NCI-H2196 (cell line): ENCODE results near the gene ASXL1.

Experiments
- DNase-seq: peaks from one replicate; lab custom pipeline; 2025; ENCODE audit not compliant: unreplicated experiment; lab: John Stamatoyannopoulos, UW

Gene ASXL1

DNA sequence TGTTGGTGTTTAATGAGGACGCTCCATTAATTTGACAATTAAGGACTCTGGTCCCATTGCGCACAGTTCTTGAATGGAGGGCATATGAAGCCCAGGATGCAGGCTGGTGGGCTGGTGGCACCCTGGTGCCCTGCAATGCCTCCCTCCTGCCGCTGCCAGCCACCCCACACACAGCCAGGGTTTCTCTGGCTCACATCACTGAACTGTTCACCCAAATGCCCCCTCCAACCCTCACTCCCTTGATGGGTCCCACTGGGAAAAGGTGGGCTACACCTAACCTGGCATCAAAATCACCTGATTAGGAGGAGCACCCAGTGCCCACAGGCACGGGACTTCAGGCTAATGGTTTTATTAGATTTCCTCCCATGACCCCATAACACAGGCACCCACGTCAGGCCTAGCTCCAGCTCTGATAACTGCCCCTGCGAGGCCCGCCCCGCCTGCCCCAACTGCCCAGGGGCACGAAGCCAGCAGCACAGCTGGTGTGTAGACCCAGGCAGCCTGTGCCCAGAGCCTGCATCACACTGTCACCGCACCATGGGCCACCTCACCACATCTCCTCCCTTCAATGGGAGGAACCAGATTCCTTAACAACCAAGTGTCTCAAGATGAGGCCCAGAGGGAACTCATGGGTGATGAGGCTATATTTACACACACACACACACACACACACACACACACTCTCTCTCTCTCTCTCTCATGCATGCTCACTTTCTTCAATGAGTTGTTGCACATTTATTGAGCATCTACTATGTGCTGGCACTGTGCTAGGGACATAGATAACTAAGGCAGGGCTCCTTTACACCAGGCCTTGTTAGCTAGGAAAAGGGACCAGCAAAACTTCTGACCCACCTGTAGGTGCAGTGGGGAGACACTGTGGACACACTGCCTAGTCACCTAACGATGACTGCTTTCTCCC, 119.7 kb downstream of the ASXL1 start:
- DNase-seq, result no peak

DNA sequence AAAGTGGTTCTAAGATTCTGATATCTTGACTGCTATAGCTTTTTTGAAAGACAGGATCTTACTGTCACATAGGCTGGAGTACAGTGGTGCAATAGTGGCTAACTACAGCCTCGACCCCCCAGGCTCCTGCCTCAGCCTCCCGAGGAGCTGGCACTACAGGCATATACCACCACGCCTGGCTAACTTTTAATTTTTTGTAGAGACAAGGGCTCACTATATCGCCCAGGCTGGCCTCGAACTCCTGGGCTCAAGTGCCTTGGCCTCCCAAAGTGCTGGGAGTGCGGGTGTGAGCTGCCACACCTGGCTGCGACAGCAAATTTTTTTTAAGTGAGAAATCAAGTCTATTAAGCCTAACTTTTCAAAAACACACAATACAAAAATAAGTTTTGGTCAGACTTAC, 120.4 kb downstream of the ASXL1 start:
- no peak for DNase-seq

DNA sequence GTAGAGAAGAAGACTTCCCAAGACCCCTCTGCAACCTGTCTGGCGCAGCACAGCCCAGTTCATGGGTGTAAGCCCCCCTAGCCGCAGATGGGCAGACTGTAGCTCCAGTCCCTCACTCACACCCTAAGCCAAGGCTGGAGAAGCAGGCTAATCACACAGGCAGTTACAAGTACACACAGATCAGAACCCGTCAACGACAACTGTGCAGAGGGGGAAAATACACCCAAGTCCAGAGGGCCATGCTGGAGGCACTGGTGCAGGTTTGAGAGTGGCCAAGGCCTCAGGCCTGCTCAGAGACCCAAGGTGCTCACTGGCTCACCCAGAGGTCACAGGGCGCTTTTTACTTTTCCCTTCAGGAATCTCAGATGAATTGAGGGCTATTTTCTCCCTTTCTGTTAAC, 120.9 kb downstream of the ASXL1 start:
- no peak for DNase-seq

DNA sequence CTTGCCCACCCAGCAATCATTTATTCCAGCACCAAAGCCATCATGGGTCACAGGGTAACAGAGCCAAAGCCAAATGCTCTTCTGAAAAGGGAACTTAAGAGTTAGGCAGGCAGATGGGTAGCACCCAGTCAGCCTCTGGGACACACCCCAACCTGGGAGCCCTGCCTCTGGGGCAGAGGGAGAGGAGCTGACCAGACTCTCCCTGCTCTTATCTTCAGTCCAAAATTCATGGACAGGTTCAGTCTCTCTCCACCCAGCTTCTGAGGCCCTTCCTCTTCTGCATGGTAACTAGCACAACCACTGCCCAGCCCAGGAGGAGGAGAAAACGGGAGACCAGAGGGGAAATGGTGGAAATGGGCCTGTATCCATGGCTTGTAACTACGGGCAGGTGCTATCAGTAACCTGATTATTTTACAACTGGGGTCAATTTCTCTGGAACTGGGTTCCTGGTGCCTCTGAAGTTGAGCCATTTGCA, 121.6 kb downstream of the ASXL1 start:
- no peak for DNase-seq

DNA sequence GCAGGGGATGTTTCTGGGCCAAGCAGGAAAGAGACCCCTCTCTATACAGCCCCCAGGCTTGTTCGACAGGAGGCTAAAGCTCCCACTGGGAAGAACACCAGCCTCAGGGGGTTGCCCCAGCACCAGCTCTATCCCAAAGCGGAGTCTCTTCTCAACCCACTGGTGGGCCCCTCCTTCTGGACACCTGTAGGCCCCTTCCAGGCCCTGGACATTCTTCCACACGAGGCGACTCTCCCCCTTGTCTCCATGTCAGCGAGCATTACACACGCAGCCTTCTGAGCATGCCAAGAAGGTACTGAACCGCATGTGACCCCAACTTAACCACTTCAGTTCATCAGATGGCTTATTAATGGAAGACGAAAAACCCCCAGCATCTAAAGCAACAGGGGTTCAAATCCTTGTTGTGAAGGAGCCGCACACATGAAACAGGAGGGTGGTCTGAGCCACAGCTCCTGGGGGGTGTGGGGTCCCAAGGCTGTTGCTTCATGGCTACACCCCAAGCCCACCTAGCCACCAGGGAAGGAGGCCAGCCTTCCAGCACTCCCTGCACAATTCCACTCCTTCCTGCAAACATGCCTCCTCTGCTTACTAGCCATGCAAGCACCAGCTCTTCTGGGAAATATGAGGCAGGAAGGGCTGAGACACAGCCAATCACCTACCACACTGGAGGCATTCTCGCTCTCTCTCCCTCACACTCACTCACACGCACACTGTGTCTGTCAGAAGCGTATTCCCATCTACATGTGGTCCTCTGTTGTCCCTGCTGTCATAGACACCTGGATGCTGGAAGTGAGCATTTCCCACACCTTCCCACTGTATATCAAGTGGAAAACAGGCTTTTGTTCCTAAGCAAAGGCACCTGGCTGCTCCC, 122.5 kb downstream of the ASXL1 start:
- DNase-seq, result no peak

DNA sequence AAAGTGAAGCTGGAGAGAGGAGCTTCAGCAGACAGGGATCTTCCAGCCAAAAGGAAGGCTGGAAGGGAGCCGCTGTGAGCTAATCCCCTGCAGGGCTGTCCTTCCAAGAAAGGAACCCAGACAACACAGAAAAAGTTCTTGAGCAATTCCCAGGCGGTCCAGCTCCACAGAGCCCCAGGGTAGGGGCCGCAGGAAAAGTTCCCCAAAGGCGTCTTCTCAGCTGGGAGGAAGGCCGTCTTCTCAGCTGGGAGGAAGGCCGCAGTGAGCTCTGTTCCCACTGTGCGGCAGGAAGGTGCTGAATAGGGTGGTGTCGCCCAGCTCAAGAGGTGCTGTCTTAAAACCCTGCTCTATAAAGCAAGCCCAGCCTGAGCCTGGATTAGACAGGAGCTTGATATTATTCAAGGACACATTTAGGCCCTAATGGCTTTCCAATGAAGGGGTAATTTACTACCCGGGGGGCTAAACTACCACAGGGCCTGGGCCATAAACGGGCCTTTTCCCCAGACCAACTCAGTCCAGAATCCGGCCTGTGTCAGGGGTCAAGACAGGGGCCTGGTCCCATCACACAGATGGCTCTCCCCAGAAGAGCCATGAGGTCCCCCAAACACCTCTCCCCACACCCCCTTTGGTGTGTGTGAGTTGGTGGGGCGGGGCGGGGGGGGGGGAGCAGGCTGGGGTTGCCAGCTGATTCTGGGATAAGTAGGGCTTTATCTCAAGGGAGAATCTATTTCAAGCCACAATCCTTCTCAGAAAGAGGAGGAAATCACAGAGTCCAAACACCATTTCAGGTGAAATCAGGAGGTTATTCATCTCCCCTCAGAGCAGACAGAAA, 123.4 kb downstream of the ASXL1 start:
- no peak for DNase-seq

DNA sequence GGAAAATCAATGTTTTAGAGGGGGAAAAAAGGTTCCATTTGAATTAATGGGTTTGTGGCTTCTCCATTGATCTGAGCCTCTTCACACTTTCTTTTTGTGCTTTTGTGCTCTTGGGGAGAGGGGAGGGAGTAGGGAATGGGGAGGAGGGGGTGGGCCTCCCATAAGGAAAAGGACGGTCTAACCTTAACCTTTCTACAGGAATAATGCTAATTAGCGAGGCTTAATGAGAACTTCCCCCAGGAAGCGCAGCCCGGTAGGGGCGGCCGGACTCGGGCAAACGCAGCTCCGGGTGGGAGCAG, 124.0 kb downstream of the ASXL1 start:
- DNase-seq, result no peak

DNA sequence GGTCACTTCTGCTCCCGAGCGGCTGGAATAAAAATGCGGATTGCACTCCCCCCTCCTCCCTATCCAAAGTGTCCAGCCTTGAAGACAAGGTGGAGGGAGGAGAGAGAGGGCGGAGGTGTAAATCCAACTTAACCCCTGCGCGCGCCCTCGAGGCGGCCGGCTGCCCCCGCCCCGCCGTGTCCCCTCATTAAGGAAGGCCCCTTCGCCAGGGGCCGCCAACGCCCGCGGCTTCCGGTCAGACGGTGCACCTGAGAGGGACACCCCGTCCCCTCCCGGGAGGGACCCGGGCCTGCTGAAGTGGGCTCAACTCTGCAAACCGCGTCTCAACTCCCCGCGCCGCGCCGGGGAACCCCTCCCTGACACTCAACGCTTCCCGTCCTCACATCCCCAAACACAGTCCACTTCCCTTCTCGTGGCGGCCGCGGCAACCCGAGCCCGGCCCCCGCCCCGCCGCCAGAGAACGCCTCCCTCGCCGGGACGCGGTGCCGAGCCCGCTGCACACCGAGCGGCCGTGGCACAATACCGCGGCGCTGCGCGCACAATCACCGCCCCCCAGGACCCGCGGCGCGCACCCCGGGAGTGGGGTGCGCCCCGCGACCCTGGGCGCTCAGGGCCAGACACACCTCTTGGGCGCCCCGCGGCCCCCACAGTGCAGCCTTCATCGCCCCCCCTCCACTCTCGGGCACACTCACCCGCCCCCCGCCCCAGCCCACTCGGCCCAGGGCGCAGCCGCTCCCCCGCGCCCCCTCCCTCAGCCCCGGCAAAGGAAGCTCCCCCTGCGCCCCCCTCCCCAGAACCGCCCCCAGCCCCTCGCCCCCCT, 124.5 kb downstream of the ASXL1 start:
- no peak for DNase-seq

DNA sequence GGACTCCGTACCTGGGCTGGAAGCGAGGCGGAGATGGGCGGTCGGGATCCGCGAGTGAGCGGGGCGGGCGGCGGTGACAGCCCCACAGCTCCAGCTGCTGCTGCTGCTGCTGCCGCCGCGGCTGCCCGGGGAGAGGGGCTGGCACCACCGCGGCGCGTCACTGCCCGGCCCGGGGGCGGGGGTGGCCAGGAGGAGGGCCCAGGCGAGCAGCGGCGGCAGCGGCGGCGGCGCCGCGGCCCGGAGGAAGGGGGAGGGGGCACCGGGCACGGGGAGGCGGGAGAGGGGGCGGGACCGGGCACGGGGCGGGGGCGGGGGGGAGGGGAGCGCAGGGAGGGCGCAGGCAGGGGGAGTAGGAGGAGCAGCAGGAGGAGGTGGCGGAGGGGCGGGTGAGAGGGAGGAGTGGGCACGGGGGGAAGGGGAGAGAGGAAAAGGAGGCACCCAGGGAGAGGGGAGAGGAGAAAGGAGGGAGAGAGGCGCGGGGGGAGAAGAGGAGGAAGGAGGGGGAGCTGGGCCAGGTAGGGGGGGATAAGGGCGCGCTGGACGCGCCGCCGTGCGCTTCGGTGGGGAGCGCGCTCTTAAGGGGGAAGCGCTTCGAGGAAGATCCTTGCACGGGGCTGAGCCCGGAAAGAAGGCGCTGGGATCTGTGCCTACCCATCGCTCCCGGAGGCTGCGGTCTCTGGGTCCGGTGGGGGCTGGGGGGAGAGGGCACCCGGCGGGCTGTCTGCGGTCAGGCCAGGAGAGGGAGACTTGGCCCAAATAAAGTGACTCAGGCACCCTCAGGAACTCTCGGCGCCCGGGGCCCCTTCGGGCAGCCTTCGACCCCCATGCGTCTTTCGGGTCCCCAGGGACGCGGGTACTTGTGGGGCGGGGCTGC, 125.5 kb downstream of the ASXL1 start:
- DNase-seq, result peak; percentile 84

DNA sequence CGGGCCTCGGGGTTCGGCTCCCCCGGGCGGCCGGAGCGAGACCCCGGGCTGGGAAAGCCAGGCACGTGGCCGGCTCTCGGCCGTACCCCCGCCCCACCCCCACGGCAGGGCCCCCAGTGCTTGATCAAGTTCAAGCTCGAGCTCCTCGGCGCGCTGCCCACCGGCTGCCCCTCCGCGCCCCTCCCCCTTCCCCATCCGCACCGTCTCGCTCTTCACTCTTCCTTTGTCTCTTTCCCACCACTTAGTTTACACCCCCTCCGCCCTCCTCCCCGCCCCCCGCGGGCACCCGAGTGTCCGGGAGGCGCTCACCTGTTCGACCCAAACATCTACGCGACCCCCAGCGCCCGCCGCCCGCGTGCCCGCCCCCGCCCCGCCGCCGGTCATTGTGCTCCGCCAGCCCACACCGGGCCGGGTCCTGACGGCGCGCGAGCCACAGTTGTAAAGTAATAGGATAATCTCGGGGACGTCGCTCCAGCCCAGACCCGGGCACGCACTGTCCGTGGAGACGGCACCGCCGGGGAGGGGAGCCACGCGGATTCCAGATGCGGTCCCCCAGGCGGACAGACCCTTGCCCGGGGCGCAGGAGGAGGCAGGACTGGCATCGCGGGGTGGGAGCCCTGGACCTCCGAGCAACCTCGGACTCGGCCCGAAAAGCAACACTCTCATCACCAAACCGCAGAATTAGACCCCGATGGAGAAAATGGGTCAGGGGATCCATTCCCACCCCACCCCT, 126.3 kb downstream of the ASXL1 start:
- DNase-seq, result no peak

DNA sequence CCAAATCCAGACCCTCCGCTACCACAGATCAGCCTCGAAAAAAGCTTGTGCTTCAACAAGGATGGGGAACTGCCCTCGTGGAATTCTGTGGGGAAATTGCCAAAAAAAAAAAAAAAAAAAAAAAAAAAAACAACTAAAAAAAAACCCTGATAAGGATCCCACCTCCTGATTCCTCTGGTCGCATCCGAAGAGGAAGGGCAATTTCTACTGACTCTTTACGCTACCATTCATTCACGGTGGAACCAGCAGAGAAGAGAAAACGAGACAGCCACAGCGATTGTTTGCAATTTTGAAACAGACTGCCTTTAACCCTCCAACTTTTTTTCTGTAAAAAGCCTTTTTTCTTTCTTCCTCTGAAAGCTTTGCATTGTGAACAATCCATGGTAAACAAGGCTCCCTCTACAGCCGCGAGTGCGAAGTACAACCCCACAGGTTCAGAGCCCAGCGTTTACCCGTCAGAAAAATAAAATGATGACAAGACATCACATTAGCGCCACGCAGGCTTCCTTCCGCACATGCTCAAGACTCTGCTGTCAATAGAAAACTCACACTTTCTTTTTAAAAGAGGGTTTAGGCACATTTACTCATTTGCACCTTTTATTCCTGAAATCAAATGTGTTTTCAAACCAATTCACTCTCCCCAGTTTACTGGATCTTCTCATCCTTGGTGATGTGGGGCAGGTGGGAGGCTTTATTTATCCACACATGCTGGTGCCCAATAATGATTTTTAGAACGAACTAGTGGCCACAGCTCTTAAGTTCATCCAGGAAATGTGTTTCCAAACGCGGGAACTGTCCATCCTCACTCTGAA, 127.0 kb downstream of the ASXL1 start:
- DNase-seq, result peak; percentile 64

DNA sequence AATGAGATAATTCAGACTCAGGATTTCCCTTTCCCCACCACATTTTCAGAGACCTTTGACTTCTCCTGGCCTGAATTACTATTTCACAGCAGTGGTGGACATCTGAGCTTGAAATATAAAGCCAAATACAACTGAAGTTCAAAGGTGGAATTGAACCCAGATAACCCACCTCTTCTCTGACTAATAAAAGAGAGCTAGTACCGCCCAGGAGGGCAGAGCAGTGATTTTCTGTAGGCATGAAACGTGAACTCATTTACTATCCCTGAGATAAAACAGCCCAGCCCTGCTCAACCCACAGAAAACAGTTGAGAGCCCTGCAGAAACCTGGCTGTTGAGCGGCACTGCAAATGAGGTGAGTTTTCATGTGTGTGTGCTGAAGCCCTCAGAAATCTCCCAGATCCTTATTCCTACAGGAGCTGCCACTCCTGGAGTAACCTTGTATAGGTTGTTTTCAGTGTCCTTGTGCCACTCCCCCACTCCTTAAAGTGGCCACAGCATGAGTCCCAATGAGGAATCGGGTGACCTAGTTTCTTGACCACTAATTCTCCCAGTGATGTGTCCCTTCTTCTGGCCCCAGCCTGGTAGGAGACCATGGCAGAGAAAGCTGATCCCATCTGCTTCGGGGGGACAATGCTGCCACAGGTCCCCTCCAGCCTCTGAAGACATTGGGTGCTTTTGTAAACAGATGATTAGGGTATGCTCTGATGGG, 127.8 kb downstream of the ASXL1 start:
- DNase-seq, result no peak

DNA sequence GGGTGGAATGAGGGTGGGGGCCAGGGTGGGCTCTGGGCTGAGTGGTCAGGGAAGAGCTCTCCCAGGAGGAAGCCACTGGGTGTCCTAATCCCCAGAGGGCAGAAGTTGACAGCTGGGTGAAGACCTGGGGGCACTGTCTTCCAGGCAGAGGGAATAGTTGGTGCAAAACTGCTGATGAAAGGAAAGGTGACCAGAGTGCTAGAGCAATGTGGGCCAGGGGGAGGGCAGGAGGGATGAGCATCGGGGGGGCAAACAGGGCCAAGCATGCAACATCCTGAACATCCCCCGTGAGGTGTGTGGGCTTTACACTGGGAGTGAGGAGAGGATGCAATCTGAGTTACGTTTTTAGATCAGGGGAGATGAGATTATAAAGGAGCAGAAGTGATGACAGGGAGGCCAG, 129.2 kb downstream of the ASXL1 start:
- no peak for DNase-seq

DNA sequence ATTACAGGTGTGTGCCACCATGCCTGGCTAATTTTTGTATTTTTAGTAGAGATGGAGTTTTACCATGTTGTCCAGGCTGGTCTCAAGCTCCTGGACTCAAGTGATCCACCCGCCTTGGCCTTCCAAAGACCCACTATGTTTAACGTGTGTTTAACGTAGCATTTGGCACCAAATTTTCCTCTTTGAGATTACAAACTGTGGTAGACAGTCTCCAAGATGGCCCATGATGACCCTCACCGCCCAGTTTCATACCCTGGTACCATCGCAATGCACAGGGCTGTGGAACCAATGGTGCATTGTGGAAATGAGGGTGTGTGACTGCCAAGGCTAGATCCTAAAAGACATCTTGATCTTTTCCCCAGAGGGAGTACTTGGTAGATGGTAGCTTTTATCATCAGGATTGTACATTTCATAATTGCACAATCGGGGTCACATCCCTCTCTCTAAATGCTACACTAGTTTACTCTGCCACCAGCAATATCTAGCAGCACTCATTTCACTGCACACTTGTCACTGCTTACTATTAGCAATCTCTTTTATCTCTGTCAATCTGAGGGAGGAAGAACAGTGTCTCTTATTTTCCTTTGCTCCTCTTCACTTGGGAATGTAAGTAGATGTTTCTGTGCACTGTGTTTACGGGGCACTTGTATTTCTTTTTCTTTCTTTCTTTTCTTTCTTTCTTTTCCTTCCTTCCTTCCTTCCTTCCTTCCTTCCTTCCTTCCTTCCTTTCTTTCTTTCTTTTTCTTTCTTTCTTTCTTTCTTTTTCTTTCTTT, 130.1 kb downstream of the ASXL1 start:
- DNase-seq, result no peak
